ENCODE results near the gene SMYD1. TPM values are rescaled to one million over a fixed set of nuclear protein-coding genes. Genes with fewer than 3 reads are reported as not detected.

SMYD1 gene
- polyA plus RNA-seq, 4 donors, result not detected

DNA sequence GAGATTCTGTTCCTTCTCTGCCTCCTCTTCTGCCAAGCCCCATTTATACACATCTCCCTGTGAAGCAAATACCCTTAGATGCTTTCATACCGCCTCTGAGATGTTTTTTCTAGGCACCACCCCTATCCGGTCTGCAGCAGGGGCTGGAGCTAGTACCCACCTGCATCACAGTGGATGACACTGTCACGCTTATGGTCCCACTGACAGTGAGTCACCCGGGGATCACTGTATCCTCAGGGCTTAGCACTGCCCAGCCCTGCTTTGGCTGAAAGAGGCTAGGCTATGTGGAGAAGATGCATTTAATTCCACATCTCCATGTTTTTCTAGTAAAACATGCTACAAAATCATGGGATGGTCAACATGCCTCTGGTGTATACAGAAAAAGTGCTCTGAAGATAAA, 50.3 kb downstream of the SMYD1 start:
- no peak for DNase-seq (ENCODE audit: low read depth in 4 of 4, low spot score in 3 of 4)

GRCh38 chr2:88121678-88122077, 54.1 kb downstream of the SMYD1 start:
- no peak for DNase-seq (ENCODE audit: low read depth in 4 of 4, low spot score in 3 of 4)

- DNase-seq (ENCODE audit: low read depth in 4 of 4, low spot score in 3 of 4), result no peak
Measured at GRCh38 chr2:88122141-88122884, 54.7 kb downstream of the SMYD1 start.

GRCh38 chr2:88123164-88123974, 55.7 kb downstream of the SMYD1 start:
- no peak for DNase-seq (ENCODE audit: low read depth in 4 of 4, low spot score in 3 of 4)

- no peak for DNase-seq (ENCODE audit: low read depth in 4 of 4, low spot score in 3 of 4)
Measured at GRCh38 chr2:88123975-88124917, 56.6 kb downstream of the SMYD1 start.

- no peak for DNase-seq (ENCODE audit: low read depth in 4 of 4, low spot score in 3 of 4)
Measured at GRCh38 chr2:88125344-88125923, 57.8 kb downstream of the SMYD1 start.

DNA sequence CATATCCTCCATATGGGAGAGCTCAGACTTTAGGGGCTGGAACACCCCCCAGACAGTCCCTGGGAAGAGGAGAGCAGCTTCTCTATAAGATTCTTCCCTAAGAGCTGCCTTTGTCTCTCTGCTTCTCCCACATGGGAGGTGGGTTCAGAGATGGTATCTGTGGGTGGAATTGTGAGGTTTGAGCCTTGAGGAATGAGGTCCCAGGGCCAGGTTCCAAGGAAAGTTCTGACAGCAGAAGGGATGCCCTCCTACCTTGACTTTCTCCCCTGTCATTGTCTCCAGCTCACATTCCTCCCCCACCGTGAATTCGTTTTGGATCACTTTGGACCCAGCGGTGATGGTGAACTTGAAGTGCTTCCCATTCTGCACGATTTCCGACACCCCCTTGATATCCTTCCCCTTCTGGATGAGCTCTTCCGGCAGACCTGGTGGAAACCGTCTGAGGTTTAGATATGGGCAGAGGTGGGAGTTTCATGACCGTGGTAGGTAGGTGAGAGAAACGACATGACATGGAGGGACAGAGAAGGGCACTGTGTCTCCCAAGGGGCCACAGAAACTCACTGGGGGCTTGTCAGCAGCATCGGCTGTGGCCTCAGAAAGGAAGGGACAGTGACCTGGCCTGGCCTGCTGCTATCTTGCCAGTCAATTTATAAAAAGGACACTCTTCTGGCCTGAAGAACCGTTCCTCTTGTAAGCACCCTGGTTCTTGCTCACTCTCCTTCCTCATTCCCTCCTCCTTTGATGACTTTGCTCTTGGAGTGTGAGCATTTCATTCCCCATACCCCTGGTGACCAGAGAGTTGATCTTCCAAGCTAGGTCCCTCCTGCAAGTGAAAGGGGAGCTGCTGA, 58.5 kb downstream of the SMYD1 start:
- DNase-seq (ENCODE audit: low read depth in 4 of 4, low spot score in 3 of 4), result no peak

DNA sequence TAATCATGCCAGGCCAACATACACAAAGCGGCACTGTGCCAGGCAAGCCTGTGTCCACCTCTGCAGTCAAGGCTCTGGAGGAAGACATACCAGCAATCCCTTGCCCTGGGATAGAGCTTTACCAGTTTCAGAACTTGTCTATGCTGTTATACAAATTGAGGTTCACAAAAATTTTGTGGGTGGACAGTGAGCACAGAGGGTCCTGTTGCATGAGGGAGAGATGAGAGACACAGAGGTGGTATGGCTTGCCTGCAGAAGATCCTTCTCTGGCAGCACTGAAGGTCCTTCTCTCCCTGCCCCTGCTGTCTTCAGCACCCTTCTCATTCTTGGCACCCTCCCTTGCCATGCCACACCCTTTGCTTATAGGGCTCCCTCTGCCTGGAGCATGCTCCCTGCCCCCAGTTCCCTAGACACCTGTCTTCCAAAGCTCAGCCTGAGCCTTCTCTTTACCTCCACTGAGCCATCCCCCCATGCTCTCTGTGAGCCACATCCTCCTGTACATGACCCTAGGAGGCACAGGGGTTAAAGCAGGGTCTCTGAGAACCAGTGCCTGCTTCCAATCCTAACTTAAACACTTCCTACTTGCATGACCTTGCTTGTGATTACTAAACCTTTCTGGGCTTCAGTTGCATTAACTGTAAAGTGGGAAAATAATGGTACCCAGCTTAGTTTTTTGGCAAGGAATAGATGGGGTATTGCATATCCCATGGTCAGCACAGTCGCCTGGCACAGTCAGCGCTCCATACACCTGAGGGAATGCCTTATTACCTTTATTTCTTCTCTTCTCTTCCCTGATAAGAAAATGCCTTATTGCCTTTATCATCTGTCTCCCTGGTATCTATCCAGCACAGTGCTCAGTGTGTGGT, 59.4 kb downstream of the SMYD1 start:
- DNase-seq (ENCODE audit: low read depth in 4 of 4, low spot score in 3 of 4), result no peak

DNA sequence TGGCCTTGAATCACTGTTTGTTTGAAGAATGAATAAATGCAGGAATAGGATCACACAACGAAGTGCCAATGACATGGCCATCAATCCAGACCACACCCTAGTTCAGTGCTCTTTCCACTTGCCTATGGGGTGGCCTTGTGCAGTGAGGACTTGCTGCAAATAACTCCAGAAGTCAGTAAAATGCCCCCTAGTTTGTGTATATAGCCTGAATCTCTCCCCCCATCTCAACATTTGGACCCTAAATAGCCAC, 59.9 kb downstream of the SMYD1 start:
- no peak for DNase-seq (ENCODE audit: low read depth in 4 of 4, low spot score in 3 of 4)

GRCh38 chr2:88127888-88128653, 60.4 kb downstream of the SMYD1 start, which contains the start of gene FABP1:
Gene FABP1 (minus strand): TSS chr2:88128062. CDS start chr2:88128017, 45 bp downstream.
- no peak for DNase-seq (ENCODE audit: low read depth in 4 of 4, low spot score in 3 of 4)

- DNase-seq (ENCODE audit: low read depth in 4 of 4, low spot score in 3 of 4), result no peak
Measured at GRCh38 chr2:88128654-88129312, 61.2 kb downstream of the SMYD1 start.

- no peak for DNase-seq (ENCODE audit: low read depth in 4 of 4, low spot score in 3 of 4)
Measured at GRCh38 chr2:88129313-88129959, 61.8 kb downstream of the SMYD1 start.

DNA sequence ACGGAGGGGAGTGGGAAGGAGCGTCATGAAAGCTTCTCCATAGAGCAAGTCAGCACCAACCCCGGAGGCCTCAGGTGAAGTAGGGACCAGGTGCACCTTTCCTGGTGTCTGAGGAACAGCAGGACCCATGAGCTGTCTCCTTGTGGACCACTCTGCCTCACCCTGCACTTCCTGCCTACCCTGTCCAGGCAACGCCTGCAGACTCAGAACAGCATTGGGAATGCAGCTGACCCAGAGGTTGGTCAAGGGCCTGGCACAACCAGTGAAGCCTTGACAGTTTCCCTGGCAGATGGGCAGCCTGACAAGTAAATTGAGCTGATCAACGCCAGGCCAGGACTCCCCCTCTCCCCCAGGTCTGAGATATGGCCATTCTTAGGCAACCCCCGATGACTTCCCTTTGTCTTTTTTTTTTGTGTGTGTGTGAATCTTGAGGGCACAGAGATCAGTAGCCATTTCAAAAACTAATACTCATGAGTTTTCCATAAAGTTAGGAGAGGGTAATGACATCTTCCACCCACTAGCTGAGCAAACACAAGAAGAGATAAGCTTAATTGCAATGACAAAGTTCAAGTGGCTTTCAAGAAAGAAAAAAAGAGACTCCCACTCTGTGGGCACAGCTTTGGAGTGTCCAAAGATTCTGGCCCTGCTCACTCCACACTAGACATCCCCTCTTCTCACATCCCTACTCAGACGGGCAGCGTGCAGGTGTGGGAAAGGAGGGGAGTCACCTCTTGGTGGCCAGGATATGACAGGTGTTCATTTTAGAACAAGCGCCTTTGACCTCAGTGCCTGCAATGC, 63.8 kb downstream of the SMYD1 start:
- no peak for DNase-seq (ENCODE audit: low read depth in 4 of 4, low spot score in 3 of 4)

- DNase-seq (ENCODE audit: low read depth in 4 of 4, low spot score in 3 of 4), result no peak
Measured at GRCh38 chr2:88131999-88132368, 64.4 kb downstream of the SMYD1 start.

GRCh38 chr2:88133875-88134274, 66.2 kb downstream of the SMYD1 start:
- DNase-seq (ENCODE audit: low read depth in 4 of 4, low spot score in 3 of 4), result no peak

DNA sequence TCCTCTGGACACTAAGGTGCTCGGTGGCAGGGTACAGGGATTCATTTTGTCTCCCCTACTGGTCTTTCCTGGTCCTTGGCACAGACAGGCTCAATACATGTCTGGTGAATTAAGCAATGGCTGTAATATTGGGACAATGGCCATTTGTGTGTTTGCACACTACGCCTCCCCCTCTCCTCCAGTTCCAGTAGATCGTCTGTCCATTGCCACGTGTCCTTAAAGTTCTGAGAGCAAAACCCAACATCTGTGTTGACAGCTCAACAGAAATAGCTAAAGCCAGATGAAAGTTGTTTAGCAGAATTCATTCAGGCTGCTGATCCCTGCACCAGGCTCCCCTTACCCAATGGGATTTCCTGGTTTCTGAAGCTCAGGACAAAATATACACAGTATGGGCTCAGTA, 69.2 kb downstream of the SMYD1 start:
- DNase-seq (ENCODE audit: low read depth in 4 of 4, low spot score in 3 of 4), result no peak
